Karpas-422 (cell line): ENCODE measurements around the gene CSF3. TPM values are rescaled to one million over a fixed set of nuclear protein-coding genes. Genes with fewer than 3 reads are reported as not detected.

ENCODE experiments used
- DNase-seq: peaks from one replicate; pipeline ENCODE4 v3.0.0-alpha.2; 2015
- H2AFZ ChIP-seq: fragments of 200-600 bp; sonication (generic); 2 replicates; pipeline ENCODE4 v1.6.1; 2014; ENCODE audit warnings: antibody characterized with exemption, low read length, mixed read lengths
- H3K27ac ChIP-seq: fragments of 200-600 bp; sonication (generic); 2 replicates; pipeline ENCODE4 v1.5.1; 2014; ENCODE audit warnings: mild to moderate bottlenecking, low read length, moderate library complexity
- H3K27me3 ChIP-seq: fragments of 200-600 bp; sonication (generic); 2 replicates; pipeline ENCODE4 v1.6.1; 2014; ENCODE audit warnings: low read length, mixed read lengths
- H3K36me3 ChIP-seq: fragments of 200-600 bp; sonication (generic); 2 replicates; pipeline ENCODE4 v1.6.1; 2014; ENCODE audit warnings: low read length, mixed read lengths; ENCODE audit not compliant: insufficient read depth
- H3K4me1 ChIP-seq: fragments of 200-600 bp; sonication (generic); 2 replicates; pipeline ENCODE4 v1.6.1; 2014; ENCODE audit warnings: mild to moderate bottlenecking, low read length, mixed read lengths
- H3K4me2 ChIP-seq: fragments of 200-600 bp; sonication (generic); 2 replicates; pipeline ENCODE4 v1.6.1; 2014; ENCODE audit warnings: low read length, low read depth, mild to moderate bottlenecking; ENCODE audit not compliant: poor library complexity, severe bottlenecking
- H3K4me3 ChIP-seq: fragments of 200-600 bp; sonication (generic); 2 replicates; pipeline ENCODE4 v1.5.1; 2014; ENCODE audit warnings: mild to moderate bottlenecking, antibody characterized with exemption, low read length, mixed read lengths
- H3K79me2 ChIP-seq: fragments of 200-600 bp; sonication (generic); 2 replicates; pipeline ENCODE4 v1.6.1; 2014; ENCODE audit warnings: mild to moderate bottlenecking, low read length, mixed read lengths
- H3K9ac ChIP-seq: fragments of 200-600 bp; sonication (generic); 2 replicates; pipeline ENCODE4 v1.6.0; 2014; ENCODE audit warnings: low read length
- H3K9me2 ChIP-seq: fragments of 200-600 bp; sonication (generic), shearing (Covaris generic); replicated peaks from 2 replicates; pipeline ENCODE4 v1.6.0; 2014; ENCODE audit warnings: mild to moderate bottlenecking, low read length, moderate library complexity; ENCODE audit not compliant: insufficient read depth
- H3K9me3 ChIP-seq: fragments of 300-700, 200-600 bp; sonication (generic); 2 replicates; pipeline ENCODE4 v1.6.1; 2014; ENCODE audit warnings: low read length, mixed read lengths
- H4K20me1 ChIP-seq: fragments of 200-600 bp; sonication (generic); 2 replicates; pipeline ENCODE4 v1.6.1; 2014; ENCODE audit warnings: mild to moderate bottlenecking, antibody characterized with exemption, low read length, low read depth; ENCODE audit not compliant: insufficient read depth
- total RNA-seq: library from RNA; depleted of rRNA; stranded (reverse); fragments of >200 nt; shearing (Covaris generic); gene quantifications from 2 replicates; pipeline ENCODE4 v1.2.3, GENCODE V29; 2014; ENCODE audit warnings: low replicate concordance

The CSF3 gene
- total RNA-seq, 1 experiment from 2014 or later = not detected

- Histone ChIP-seq H3K9ac (no peak overlapping the region), H3K79me2 (no peaks in the 10 kb centered on the region), H3K9me2 (no peaks in the 10 kb centered on the region), H3K4me1 (peaks cover 11% of the 10 kb centered on the region), H3K4me3 (no peak overlapping the region), H3K36me3 (no peaks in the 10 kb centered on the region), H3K4me2 (no peak overlapping the region), H3K27me3 (no peaks in the 10 kb centered on the region), H4K20me1 (no peaks in the 10 kb centered on the region), H2AFZ (no peak overlapping the region), H3K27ac (no peak overlapping the region), H3K9me3 (no peaks in the 10 kb centered on the region)
- DNase-seq = no peak
These were observed 40.8 kb upstream of the CSF3 start for GRCh38 chr17:39974433-39974832.

DNA sequence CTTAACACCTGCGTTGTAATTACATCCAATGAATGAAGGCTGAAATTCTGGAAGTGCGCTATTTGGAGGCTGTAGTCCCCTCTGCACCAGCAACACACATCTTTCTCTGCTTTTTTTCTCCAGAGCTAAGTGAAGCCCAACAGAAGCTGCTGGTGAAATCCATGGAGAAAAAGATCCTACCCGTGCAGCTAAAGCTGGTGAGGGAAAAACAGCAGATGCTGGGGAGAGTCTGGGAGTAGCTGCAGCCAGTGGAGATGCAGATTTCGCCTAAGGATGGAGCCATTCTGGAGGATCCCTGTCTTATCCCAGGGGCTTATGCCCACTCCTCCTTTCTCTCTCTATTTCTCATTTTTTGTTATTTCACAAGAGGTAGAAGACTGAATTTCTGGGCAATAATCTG is 39.4 kb upstream of the CSF3 start:
- H2AFZ ChIP-seq = no peak overlapping the region
- H3K9me3 ChIP-seq = no peaks in the 10 kb centered on the region
- H3K36me3 ChIP-seq = no peaks in the 10 kb centered on the region
- no peak overlapping the region for H3K27ac ChIP-seq
- H3K4me3 ChIP-seq = no peak overlapping the region
- peaks cover 15% of the 10 kb centered on the region for H3K4me1 ChIP-seq
- DNase-seq = no peak
- H4K20me1 ChIP-seq = no peaks in the 10 kb centered on the region
- H3K9me2 ChIP-seq = no peaks in the 10 kb centered on the region
- H3K9ac ChIP-seq = no peak overlapping the region
- H3K79me2 ChIP-seq = peaks cover 2% of the 10 kb centered on the region
- no peaks in the 10 kb centered on the region for H3K27me3 ChIP-seq
- H3K4me2 ChIP-seq = no peak overlapping the region

GRCh38 chr17:39979016-39979670 is 36.1 kb upstream of the CSF3 start:
- peak overlapping the region; percentile 73 for H3K4me2 ChIP-seq
- no peak overlapping the region for H2AFZ ChIP-seq
- H3K9ac ChIP-seq = peak overlapping the region; percentile 71; the same call in 1 of the 2 replicates

DNA sequence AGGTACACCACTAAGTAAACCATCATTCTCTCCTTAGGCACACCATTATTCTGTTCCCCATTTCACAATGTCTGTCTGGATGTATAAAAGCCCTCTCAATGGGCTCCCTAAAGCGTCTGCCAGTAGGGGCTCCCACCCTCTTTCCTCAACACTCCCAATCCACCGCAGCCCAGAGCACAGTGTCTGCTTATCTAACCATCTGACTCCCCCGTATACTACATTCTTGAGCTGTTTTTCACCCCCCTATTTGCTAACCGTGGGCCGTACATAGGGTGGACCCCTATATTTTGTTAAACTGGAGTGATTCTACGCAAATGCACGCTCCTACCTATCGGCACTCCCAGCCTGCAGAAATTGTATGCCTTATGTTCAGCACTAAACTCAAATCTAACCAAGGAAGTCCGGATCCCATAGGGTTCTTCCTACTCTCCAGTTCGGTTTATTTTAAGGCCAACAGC is 35.3 kb upstream of the CSF3 start:
- Histone ChIP-seq H3K9me3 (no peaks in the 10 kb centered on the region), H3K4me2 (peak overlapping the region; percentile 73), H3K27me3 (no peaks in the 10 kb centered on the region), H3K4me1 (peaks cover 27% of the 10 kb centered on the region), H2AFZ (peak overlapping the region; percentile 83), H3K79me2 (peaks cover 31% of the 10 kb centered on the region), H4K20me1 (peaks cover 18% of the 10 kb centered on the region), H3K36me3 (peaks cover 9% of the 10 kb centered on the region; the same call in 1 of the 2 replicates), H3K27ac (no peak overlapping the region), H3K4me3 (peak overlapping the region; percentile 70), H3K9ac (peak overlapping the region; percentile 71), H3K9me2 (no peaks in the 10 kb centered on the region)
- peak; percentile 65 for DNase-seq

More at GRCh38 chr17:39979016-39979670, 36.1 kb upstream of the CSF3 start:
- no peak overlapping the region for H3K27ac ChIP-seq
- peaks cover 18% of the 10 kb centered on the region for H4K20me1 ChIP-seq
- no peaks in the 10 kb centered on the region for H3K27me3 ChIP-seq
- H3K4me1 ChIP-seq = peaks cover 27% of the 10 kb centered on the region
- peak overlapping the region; percentile 70; the same call in 1 of the 2 replicates for H3K4me3 ChIP-seq
- no peaks in the 10 kb centered on the region for H3K9me3 ChIP-seq
- H3K79me2 ChIP-seq = peaks cover 31% of the 10 kb centered on the region
- peaks cover 5% of the 10 kb centered on the region; the same call in 1 of the 2 replicates for H3K36me3 ChIP-seq
- no peak for DNase-seq
- no peaks in the 10 kb centered on the region for H3K9me2 ChIP-seq

DNA sequence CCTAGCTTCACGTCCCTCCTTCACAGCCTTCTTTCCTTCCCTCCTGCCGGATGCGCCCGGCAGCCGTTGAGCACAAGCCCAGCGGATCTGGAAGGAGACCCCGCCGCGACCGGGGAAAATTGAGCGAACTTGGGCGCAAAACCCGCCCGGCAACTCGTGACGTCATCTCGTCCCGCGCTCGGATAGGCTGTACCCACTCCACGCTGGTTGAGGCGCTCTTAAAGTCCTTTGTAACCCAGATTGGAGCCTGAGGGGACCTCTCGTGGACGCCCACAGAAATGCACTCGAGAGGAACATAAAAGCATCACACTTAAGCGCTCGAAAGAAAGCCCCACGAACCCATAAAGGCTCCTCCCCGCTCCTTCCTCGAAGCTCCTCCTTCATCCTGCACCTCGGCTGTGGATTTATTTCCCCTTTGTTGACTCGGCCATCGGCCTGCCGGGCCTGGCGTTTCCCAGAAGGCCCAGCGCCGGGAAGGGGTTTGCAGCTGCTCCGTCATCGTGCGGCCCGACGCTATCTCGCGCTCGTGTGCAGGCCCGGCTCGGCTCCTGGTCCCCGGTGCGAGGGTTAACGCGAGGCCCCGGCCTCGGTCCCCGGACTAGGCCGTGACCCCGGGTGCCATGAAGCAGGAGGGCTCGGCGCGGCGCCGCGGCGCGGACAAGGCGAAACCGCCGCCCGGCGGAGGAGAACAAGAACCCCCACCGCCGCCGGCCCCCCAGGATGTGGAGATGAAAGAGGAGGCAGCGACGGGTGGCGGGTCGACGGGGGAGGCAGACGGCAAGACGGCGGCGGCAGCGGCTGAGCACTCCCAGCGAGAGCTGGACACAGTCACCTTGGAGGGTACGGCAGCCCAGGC is 34.7 kb upstream of the CSF3 start, which contains the start of gene PSMD3:
TSS of gene PSMD3 (plus strand) at position 457 of the 856 bp plus-strand sequence. CDS start at position 621, 164 bp downstream.
- Histone ChIP-seq H3K27me3 (no peaks in the 10 kb centered on the region), H3K79me2 (peaks cover 31% of the 10 kb centered on the region), H4K20me1 (peaks cover 18% of the 10 kb centered on the region), H3K27ac (peak within 1 kb of the TSS; percentile 56), H3K9me3 (no peaks in the 10 kb centered on the region), H2AFZ (peak within 1 kb of the TSS; percentile 83), H3K9me2 (no peaks in the 10 kb centered on the region), H3K4me2 (peak within 1 kb of the TSS; percentile 89), H3K4me1 (peaks cover 27% of the 10 kb centered on the region), H3K36me3 (peaks cover 15% of the 10 kb centered on the region; the same call in 1 of the 2 replicates), H3K4me3 (peak within 1 kb of the TSS; percentile 79), H3K9ac (peak within 1 kb of the TSS; percentile 95)
- DNase-seq = peak; percentile 99

GRCh38 chr17:39981207-39981741 is 34.0 kb upstream of the CSF3 start:
- Histone ChIP-seq H3K79me2 (peaks cover 35% of the 10 kb centered on the region), H3K4me2 (peak overlapping the region; percentile 89), H4K20me1 (peaks cover 18% of the 10 kb centered on the region), H3K4me3 (peak overlapping the region; percentile 79), H3K27ac (peak overlapping the region; percentile 56), H3K9ac (peak overlapping the region; percentile 95), H3K36me3 (peaks cover 18% of the 10 kb centered on the region; the same call in 1 of the 2 replicates), H3K9me3 (no peaks in the 10 kb centered on the region), H3K9me2 (no peaks in the 10 kb centered on the region), H3K4me1 (peaks cover 27% of the 10 kb centered on the region), H2AFZ (no peak overlapping the region), H3K27me3 (no peaks in the 10 kb centered on the region)
- peak; percentile 54 for DNase-seq

DNA sequence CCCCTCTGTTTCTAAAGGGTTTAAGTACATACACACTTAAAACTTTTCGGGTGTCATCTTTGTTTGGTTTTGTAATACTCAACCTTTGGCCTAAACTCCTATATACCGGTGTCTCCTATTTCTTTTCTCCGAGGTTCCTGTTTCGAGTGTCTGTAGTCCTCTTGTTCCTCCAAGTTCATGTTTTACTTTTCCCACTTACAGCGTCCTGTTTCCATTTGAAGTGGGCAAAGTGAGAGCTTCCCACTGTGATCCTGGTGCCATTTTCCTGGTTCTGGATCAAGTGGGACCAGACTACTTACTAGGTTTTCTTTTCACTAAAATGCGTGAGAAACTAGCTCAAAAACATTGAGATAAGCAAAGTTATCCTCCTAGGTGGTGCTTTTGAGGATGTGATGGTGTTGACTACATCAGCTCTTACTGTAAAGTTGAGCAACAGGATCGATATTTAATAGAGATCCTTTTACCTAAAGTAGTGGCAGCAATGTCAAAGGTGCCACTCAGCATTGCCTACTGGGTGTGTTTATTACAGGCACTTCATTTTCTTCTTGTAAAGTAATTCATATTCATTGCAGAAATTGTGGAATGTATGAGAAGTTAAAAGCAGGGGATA is 33.4 kb upstream of the CSF3 start:
- H3K9me2 ChIP-seq = no peaks in the 10 kb centered on the region
- peaks cover 20% of the 10 kb centered on the region; the same call in 1 of the 2 replicates for H3K36me3 ChIP-seq
- H3K79me2 ChIP-seq = peaks cover 35% of the 10 kb centered on the region
- H3K27ac ChIP-seq = 0 out of 2 replicates have a peak overlapping the region, but pooled peaks have one; percentile 56
- H3K4me2 ChIP-seq = peak overlapping the region; percentile 89
- no peaks in the 10 kb centered on the region for H3K9me3 ChIP-seq
- no peak overlapping the region for H2AFZ ChIP-seq
- H3K27me3 ChIP-seq = no peaks in the 10 kb centered on the region
- peaks cover 18% of the 10 kb centered on the region for H4K20me1 ChIP-seq
- H3K4me1 ChIP-seq = peaks cover 23% of the 10 kb centered on the region
- H3K4me3 ChIP-seq = peak overlapping the region; percentile 79
- H3K9ac ChIP-seq = peak overlapping the region; percentile 95
- peak; percentile 61 for DNase-seq
